A549 (cell line): ENCODE data around the gene GATA2. TPM values are rescaled to one million over a fixed set of nuclear protein-coding genes. Genes with fewer than 3 reads are reported as not detected.

Source experiments
- ATAC-seq, 2 experiments: fragments of 200-7000 bp in 1 of 2; fragments of >200 bp in 1 of 2; cut with Nextera tagmentation in 1 of 2; cut with Tn5 transposase in 1 of 2; 3 replicates each; pipeline versions ENCODE4 v1.8.0 to v1.9.1; 2018 to 2020; ENCODE audit warnings: mild to moderate bottlenecking in 1 of 2, moderate library complexity in 1 of 2
- CTCF ChIA-PET: fragments of 300-600 bp; sonication (Branson Sonifier 250); formaldehyde crosslinking; extraction: SDS; loops from one replicate; lab custom pipeline; 2021; ENCODE audit warnings: antibody characterized with exemption, inconsistent platforms; lab: Yijun Ruan, JAX
- POLR2A ChIA-PET: fragments of 350-600 bp; formaldehyde crosslinking; extraction: SDS; loops from one replicate; lab custom pipeline; 2021; ENCODE audit warnings: antibody characterized with exemption, inconsistent platforms; lab: Yijun Ruan, JAX
- DNase-seq, 2 experiments: peaks; one replicate each; pipeline versions ENCODE4 v3.0.0 to v3.0.0-alpha.2; 2011 to 2016; ENCODE audit warnings: low read depth in 1 of 2, low spot score in 1 of 2
- FAIRE-seq: peaks from 2 replicates; lab custom pipeline; 2011; peaks lifted over from hg19 to GRCh38; lab: Jason Lieb, UNC
- H3K27ac ChIP-seq, 2 experiments: fragments of >200 bp; sonication (Bioruptor Twin); formaldehyde crosslinking; 3 replicates each; pipeline ENCODE4 v1.5.1; 2016 to 2017
- H3K4me1 ChIP-seq: fragments of >200 bp; sonication (Bioruptor Twin); formaldehyde crosslinking; 3 replicates; pipeline ENCODE4 v1.6.1; 2016
- H3K4me2 ChIP-seq: fragments of >200 bp; sonication (Bioruptor Twin); formaldehyde crosslinking; 3 replicates; pipeline ENCODE4 v1.6.1; 2016
- H3K4me3 ChIP-seq: fragments of >200 bp; sonication (Bioruptor Twin); formaldehyde crosslinking; 3 replicates; pipeline ENCODE4 v1.5.1; 2016
- H3K9me3 ChIP-seq: fragments of >200 bp; sonication (Bioruptor Twin); formaldehyde crosslinking; 3 replicates; pipeline ENCODE4 v1.6.1; 2016
- BHLHE40 ChIP-seq: IDR thresholded peaks from 2 replicates; pipeline ENCODE4 v1.6.1; 2012; ENCODE audit warnings: low read depth, low read length, inconsistent platforms
- CBX2 ChIP-seq: fragments of 200-600 bp; sonication (generic); IDR thresholded peaks from 2 replicates; pipeline ENCODE4 v1.6.1; 2016; ENCODE audit warnings: low read depth, mild to moderate bottlenecking, borderline replicate concordance
- CBX8 ChIP-seq: fragments of 200-600 bp; sonication (generic); IDR thresholded peaks from 2 replicates; pipeline ENCODE4 v1.6.1; 2016
- CHD2 ChIP-seq: fragments of 150-350 bp; IDR thresholded peaks from 2 replicates; pipeline ENCODE4 v1.6.1; 2014; ENCODE audit warnings: low read length; ENCODE audit not compliant: partially characterized antibody
- CHD4 ChIP-seq: fragments of 200-600 bp; sonication (generic); IDR thresholded peaks from 2 replicates; pipeline ENCODE4 v1.6.1; 2016; ENCODE audit warnings: antibody characterized with exemption, mild to moderate bottlenecking, borderline replicate concordance
- EHF ChIP-seq: fragments of 250-450 bp; sonication (Bioruptor Pico); IDR thresholded peaks from 2 replicates; pipeline ENCODE4 v1.5.0; 2020; ENCODE audit warnings: mild to moderate bottlenecking
- EP300 ChIP-seq, 2 experiments: fragments of >200 bp; sonication (Bioruptor Twin); formaldehyde crosslinking; IDR thresholded peaks; 2 replicates in 1 of 2; 3 replicates in 1 of 2; pipeline ENCODE4 v1.6.1; 2016 to 2017
- FOSL2 ChIP-seq, 2 experiments: fragments of 450-650 bp in 1 of 2; fragments of >200 bp in 1 of 2; sonication (Bioruptor Twin) in 1 of 2; formaldehyde crosslinking; IDR thresholded peaks; 2 replicates each; pipeline versions ENCODE4 v1.5.0 to v1.6.1; 2016 to 2020; ENCODE audit warnings: mild to moderate bottlenecking in 1 of 2, moderate library complexity in 1 of 2
- GATA3 ChIP-seq: IDR thresholded peaks from 2 replicates; pipeline ENCODE4 v1.6.1; 2012; ENCODE audit warnings: borderline replicate concordance
- HMGXB4 ChIP-seq: fragments of 250-450 bp; sonication (Bioruptor Pico); IDR thresholded peaks from 2 replicates; pipeline ENCODE4 v1.5.0; 2021; ENCODE audit warnings: mild to moderate bottlenecking, moderate library complexity, borderline replicate concordance
- HOXA7 ChIP-seq: fragments of 250-450 bp; sonication (Bioruptor Pico); IDR thresholded peaks from 2 replicates; pipeline ENCODE4 v1.5.0; 2020; ENCODE audit warnings: mild to moderate bottlenecking, moderate library complexity
- JUN ChIP-seq, 2 experiments: fragments of >200 bp; sonication (Bioruptor Twin); formaldehyde crosslinking; IDR thresholded peaks; 2 replicates in 1 of 2; 3 replicates in 1 of 2; pipeline ENCODE4 v1.6.1; 2016 to 2017
- JUNB ChIP-seq: fragments of >200 bp; sonication (Bioruptor Twin); formaldehyde crosslinking; IDR thresholded peaks from 2 replicates; pipeline ENCODE4 v1.6.1; 2016
- KDM1A ChIP-seq: fragments of 200-600 bp; sonication (generic); IDR thresholded peaks from 2 replicates; pipeline ENCODE4 v1.6.1; 2016; ENCODE audit warnings: low read depth, mild to moderate bottlenecking
- KDM5A ChIP-seq: fragments of 200-600 bp; sonication (generic); IDR thresholded peaks from 2 replicates; pipeline ENCODE4 v1.6.1; 2016; ENCODE audit warnings: antibody characterized with exemption, mild to moderate bottlenecking
- MAX ChIP-seq: IDR thresholded peaks from 2 replicates; pipeline ENCODE4 v1.6.1; 2012
- MAZ ChIP-seq: fragments of 150-350 bp; IDR thresholded peaks from 2 replicates; pipeline ENCODE4 v1.6.1; 2014; ENCODE audit warnings: antibody characterized with exemption, low read depth, low read length, borderline replicate concordance
- NPAS2 ChIP-seq: fragments of 250-450 bp; sonication (Bioruptor Pico); IDR thresholded peaks from 2 replicates; pipeline ENCODE4 v1.8.0; 2022; ENCODE audit warnings: mild to moderate bottlenecking, moderate library complexity, borderline replicate concordance
- NR3C1 ChIP-seq: fragments of >200 bp; sonication (Bioruptor Twin); formaldehyde crosslinking; IDR thresholded peaks from 3 replicates; pipeline ENCODE4 v1.6.1; 2017
- PHF8 ChIP-seq: fragments of 200-600 bp; sonication (generic); IDR thresholded peaks from 2 replicates; pipeline ENCODE4 v1.6.1; 2016; ENCODE audit warnings: low read depth, mild to moderate bottlenecking, antibody characterized with exemption, moderate library complexity, borderline replicate concordance
- POLR2A ChIP-seq: IDR thresholded peaks from 2 replicates; pipeline ENCODE4 v1.6.1; 2012; ENCODE audit warnings: mild to moderate bottlenecking, low read length
- POLR2AphosphoS2 ChIP-seq: conservative IDR thresholded peaks from 2 replicates; pipeline ENCODE4 v1.6.1; 2012; ENCODE audit warnings: low read length, improper control_type of control experiment, inconsistent platforms
- RAD21 ChIP-seq, 2 experiments: fragments of >200 bp in 1 of 2; sonication (Bioruptor Twin) in 1 of 2; formaldehyde crosslinking in 1 of 2; IDR thresholded peaks in 1 of 2; conservative IDR thresholded peaks in 1 of 2; 2 replicates in 1 of 2; 3 replicates in 1 of 2; pipeline ENCODE4 v1.6.1; 2012 to 2018; ENCODE audit warnings: inconsistent platforms in 1 of 2
- RARB ChIP-seq: fragments of 250-450 bp; sonication (Bioruptor Pico); IDR thresholded peaks from 2 replicates; pipeline ENCODE4 v1.8.0; 2021; ENCODE audit warnings: mild to moderate bottlenecking, moderate library complexity
- SMC3 ChIP-seq: fragments of >200 bp; sonication (Bioruptor Twin); formaldehyde crosslinking; IDR thresholded peaks from 3 replicates; pipeline ENCODE4 v1.6.1; 2018; ENCODE audit warnings: inconsistent platforms
- SREBF2 ChIP-seq: fragments of 450-650 bp; IDR thresholded peaks from 2 replicates; pipeline ENCODE4 v1.6.1; 2014; ENCODE audit warnings: mild to moderate bottlenecking, moderate library complexity
- TFCP2L1 ChIP-seq: fragments of 250-450 bp; sonication (Bioruptor Pico); IDR thresholded peaks from 2 replicates; pipeline ENCODE4 v1.5.0; 2021; ENCODE audit warnings: mild to moderate bottlenecking
- USF2 ChIP-seq: fragments of 450-650 bp; IDR thresholded peaks from 2 replicates; pipeline ENCODE4 v1.6.1; 2014; ENCODE audit warnings: antibody characterized with exemption
- ZC3H11A ChIP-seq: fragments of 450-650 bp; IDR thresholded peaks from 2 replicates; pipeline ENCODE4 v1.6.1; 2014; ENCODE audit warnings: antibody characterized with exemption, mild to moderate bottlenecking
- ZSCAN20 ChIP-seq: fragments of 250-450 bp; sonication (Bioruptor Pico); IDR thresholded peaks from 2 replicates; pipeline ENCODE4 v1.8.0; 2022; ENCODE audit warnings: mild to moderate bottlenecking, moderate library complexity
- WGBS: methylation state at CpG from one replicate; pipeline ENCODE4 v1.1.6; 2017; ENCODE audit errors: missing lambda C conversion rate; 5-methylcytosine and 5-hydroxymethylcytosine counted together
- polyA plus RNA-seq, 4 experiments: library from polyadenylated mRNA; depleted of rRNA in 3 of 4; stranded (reverse); fragments of >200 nt; fragmentation: RNase III in 1 of 4; extraction: RNeasy Plus Mini Kit Qiagen cat#74134 plus additional on column Dnase treatment in 1 of 4; gene quantifications; 2 replicates in 3 of 4; 3 replicates in 1 of 4; pipeline ENCODE4 v1.2.3, GENCODE V29; 2011 to 2017
- TF ChIP-seq, protein P1 (sequence below): fragments of 200-600 bp; sonication (generic); IDR thresholded peaks from 2 replicates; pipeline ENCODE4 v1.6.1; 2016; ENCODE audit warnings: antibody characterized with exemption, mild to moderate bottlenecking, moderate library complexity

GATA2 gene
- polyA plus RNA-seq, 2 of the 4 experiments (the other 2 are of a cell fraction), result 0.68 to 4.9 TPM

DNA sequence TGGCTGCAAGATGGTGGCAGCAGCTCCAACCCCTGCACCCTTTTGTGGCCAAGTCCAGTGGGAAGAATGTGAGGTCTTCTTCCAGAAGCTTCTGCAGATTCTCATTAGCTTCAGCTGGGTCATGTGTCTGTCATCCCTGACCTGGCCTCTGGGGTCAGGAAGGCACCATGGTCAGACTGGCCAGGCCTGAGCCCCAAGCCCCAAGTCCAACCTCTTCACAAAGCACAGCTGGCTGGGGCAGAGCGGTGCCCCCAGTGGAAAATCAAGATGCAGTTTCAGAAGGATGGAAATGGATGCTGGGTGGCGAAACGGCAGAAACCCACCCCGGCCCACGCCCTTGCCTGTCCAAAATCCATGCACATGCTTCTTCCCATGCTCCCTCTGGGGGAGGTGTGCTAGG lies 15.9 kb upstream of the GATA2 start:
- no peaks in the 10 kb centered on the region for H3K4me1 ChIP-seq
- H3K4me3 ChIP-seq, result no peak overlapping the region
- H3K27ac ChIP-seq, result no peak overlapping the region
- ChIA-PET CTCF (interaction anchor here (1.0 to 2.0 kb wide), 3 partner anchors 10 to 100 kb away, joined by 3 to 6 read pairs (median 4); no protein-coding TSS in a partner anchor), POLR2A (no interaction called here)
- H3K4me2 ChIP-seq, result no peak overlapping the region
- WGBS, result 20% methylated on average over 1 of the region's 5 CpGs
- FAIRE-seq (no peak), ATAC-seq (no peak), DNase-seq (no peak)
- no peak for TF ChIP-seq GATA3
- TF ChIP-seq EHF (CRISPR knock-in tag), result no peak
- no peak for TF ChIP-seq TFCP2L1 (CRISPR knock-in tag)
- TF ChIP-seq EP300 (IDR thresholded peaks at IDR 0.05), result no peak
- TF ChIP-seq POLR2A, result no peak
- TF ChIP-seq NR3C1, result no peak
- TF ChIP-seq PHF8, result no peak
- TF ChIP-seq, protein P1, sequence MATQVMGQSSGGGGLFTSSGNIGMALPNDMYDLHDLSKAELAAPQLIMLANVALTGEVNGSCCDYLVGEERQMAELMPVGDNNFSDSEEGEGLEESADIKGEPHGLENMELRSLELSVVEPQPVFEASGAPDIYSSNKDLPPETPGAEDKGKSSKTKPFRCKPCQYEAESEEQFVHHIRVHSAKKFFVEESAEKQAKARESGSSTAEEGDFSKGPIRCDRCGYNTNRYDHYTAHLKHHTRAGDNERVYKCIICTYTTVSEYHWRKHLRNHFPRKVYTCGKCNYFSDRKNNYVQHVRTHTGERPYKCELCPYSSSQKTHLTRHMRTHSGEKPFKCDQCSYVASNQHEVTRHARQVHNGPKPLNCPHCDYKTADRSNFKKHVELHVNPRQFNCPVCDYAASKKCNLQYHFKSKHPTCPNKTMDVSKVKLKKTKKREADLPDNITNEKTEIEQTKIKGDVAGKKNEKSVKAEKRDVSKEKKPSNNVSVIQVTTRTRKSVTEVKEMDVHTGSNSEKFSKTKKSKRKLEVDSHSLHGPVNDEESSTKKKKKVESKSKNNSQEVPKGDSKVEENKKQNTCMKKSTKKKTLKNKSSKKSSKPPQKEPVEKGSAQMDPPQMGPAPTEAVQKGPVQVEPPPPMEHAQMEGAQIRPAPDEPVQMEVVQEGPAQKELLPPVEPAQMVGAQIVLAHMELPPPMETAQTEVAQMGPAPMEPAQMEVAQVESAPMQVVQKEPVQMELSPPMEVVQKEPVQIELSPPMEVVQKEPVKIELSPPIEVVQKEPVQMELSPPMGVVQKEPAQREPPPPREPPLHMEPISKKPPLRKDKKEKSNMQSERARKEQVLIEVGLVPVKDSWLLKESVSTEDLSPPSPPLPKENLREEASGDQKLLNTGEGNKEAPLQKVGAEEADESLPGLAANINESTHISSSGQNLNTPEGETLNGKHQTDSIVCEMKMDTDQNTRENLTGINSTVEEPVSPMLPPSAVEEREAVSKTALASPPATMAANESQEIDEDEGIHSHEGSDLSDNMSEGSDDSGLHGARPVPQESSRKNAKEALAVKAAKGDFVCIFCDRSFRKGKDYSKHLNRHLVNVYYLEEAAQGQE, result no peak
- TF ChIP-seq RARB (CRISPR knock-in tag), result no peak
- no peak for TF ChIP-seq MAX
- no peak for TF ChIP-seq RAD21 (conservative IDR thresholded peaks at IDR 0.05 in 1 of 2, IDR thresholded peaks at IDR 0.05 in 1 of 2)
- TF ChIP-seq ZSCAN20, result no peak
- no peak for TF ChIP-seq CHD2
- no peak for TF ChIP-seq NPAS2 (CRISPR knock-in tag)
- H3K9me3 ChIP-seq, result 0 out of 3 replicates have a peak, but pooled peaks cover 3% of the 10 kb centered on the region

GRCh38 chr3:128506754-128507153 lies 13.8 kb upstream of the GATA2 start:
- CTCF ChIA-PET, result interaction anchor here (0.6 to 3.3 kb wide), 5 partner anchors 9 to 111 kb away, joined by 3 to 11 read pairs (median 4); no protein-coding TSS in a partner anchor
- ATAC-seq (no peak), FAIRE-seq (no peak), DNase-seq (no peak)
- no peak overlapping the region for H3K4me3 ChIP-seq
- whole genome bisulfite sequencing, result 0% methylated on average over 1 of the region's 2 CpGs
- no peak overlapping the region for H3K4me2 ChIP-seq
- POLR2A ChIA-PET, result no interaction called here
- no peak overlapping the region for H3K27ac ChIP-seq
- no peaks in the 10 kb centered on the region for H3K9me3 ChIP-seq
- no peaks in the 10 kb centered on the region for H3K4me1 ChIP-seq
- TF ChIP-seq HMGXB4 (no peak), SREBF2 (no peak), CBX2 (no peak), CHD2 (no peak), FOSL2 (IDR thresholded peaks at IDR 0.05) (no peak), FOSL2 (CRISPR knock-in tag; IDR thresholded peaks at IDR 0.05) (no peak), BHLHE40 (no peak), NPAS2 (CRISPR knock-in tag) (no peak), CHD4 (no peak), ZC3H11A (no peak), CBX8 (no peak), HOXA7 (CRISPR knock-in tag) (no peak), JUNB (no peak), KDM1A (no peak), KDM5A (no peak), SMC3 (no peak), POLR2AphosphoS2 (no peak), USF2 (no peak), MAZ (no peak), JUN (IDR thresholded peaks at IDR 0.05) (no peak), EHF (CRISPR knock-in tag) (no peak)
